K562 (cell line): ENCODE results near the gene PIK3C2A. TPM values are rescaled to one million over a fixed set of nuclear protein-coding genes. Genes with fewer than 3 reads are reported as not detected.

ENCODE experiments used
- ATAC-seq: fragments of 200-7000 bp; cut with Tn5 transposase; 3 replicates; pipeline ENCODE4 v1.9.1; 2020; ENCODE audit warnings: moderate library complexity
- BruUV-seq: library from RNA; stranded (reverse); fragments of 400-500 nt; replicated peaks from 2 replicates; lab custom pipeline; 2021; lab: Mats Ljungman, UMichigan
- CTCF ChIA-PET: fragments of 300-600 bp; formaldehyde crosslinking; extraction: SDS; loops from one replicate; lab custom pipeline; 2021; ENCODE audit warnings: low intra/inter-chr PET ratio; lab: Yijun Ruan, JAX
- POLR2A ChIA-PET: fragments of 300-600, 350-650 bp; sonication (Branson Sonifier 250); formaldehyde crosslinking; extraction: SDS; loops from one replicate; lab custom pipeline; 2021; ENCODE audit warnings: antibody characterized with exemption, inconsistent platforms; lab: Yijun Ruan, JAX
- DNase-seq, 4 experiments: peaks; one replicate each; pipeline versions ENCODE4 v3.0.0 to v3.0.0-alpha.2; 2011 to 2018; ENCODE audit warnings: low spot score in 3 of 4, mixed read lengths in 3 of 4; ENCODE audit errors: extremely low read depth in 1 of 4
- FAIRE-seq: peaks from 2 replicates; lab custom pipeline; 2011; peaks lifted over from hg19 to GRCh38; lab: Jason Lieb, UNC
- H2AFZ ChIP-seq: 2 replicates; pipeline ENCODE4 v1.6.0; 2011; ENCODE audit warnings: low read depth, low read length, control low read depth, inconsistent platforms
- H3K27ac ChIP-seq: fragments of 200-600 bp; 3 replicates; pipeline ENCODE4 v1.8.0; 2011; ENCODE audit warnings: low read depth, mild to moderate bottlenecking, control low read depth, inconsistent platforms, low read length, moderate library complexity, mixed read lengths; ENCODE audit errors: extremely low read depth
- H3K27me3 ChIP-seq, 2 experiments: fragments of 300-600 bp in 1 of 2; 2 replicates in 1 of 2; 3 replicates in 1 of 2; pipeline versions ENCODE4 v1.6.0 to v1.8.0; 2011; ENCODE audit warnings: inconsistent platforms in 2 of 2, low read length in 2 of 2, mild to moderate bottlenecking in 1 of 2, mixed read lengths in 1 of 2, moderate library complexity in 1 of 2; ENCODE audit not compliant: control insufficient read depth in 2 of 2, insufficient read depth in 2 of 2
- H3K36me3 ChIP-seq: fragments of 300-600 bp; 3 replicates; pipeline ENCODE4 v1.8.0; 2011; ENCODE audit warnings: mild to moderate bottlenecking, low read length, inconsistent platforms; ENCODE audit not compliant: control insufficient read depth, insufficient read depth
- H3K4me1 ChIP-seq, 2 experiments: fragments of 200-600 bp in 1 of 2; replicated peaks in 1 of 2; 2 replicates in 1 of 2; 3 replicates in 1 of 2; pipeline versions ENCODE4 v1.5.1 to v1.8.0; 2011; ENCODE audit warnings: inconsistent platforms in 2 of 2, low read length in 2 of 2, mild to moderate bottlenecking in 1 of 2, mixed read lengths in 1 of 2, moderate library complexity in 1 of 2; ENCODE audit not compliant: control insufficient read depth in 2 of 2, insufficient read depth in 2 of 2
- H3K4me2 ChIP-seq: 2 replicates; pipeline ENCODE4 v1.6.1; 2011; ENCODE audit warnings: low read length, control low read depth, inconsistent platforms, mixed read lengths; ENCODE audit not compliant: insufficient read depth
- H3K4me3 ChIP-seq: fragments of 200-600 bp; sonication (generic), shearing (Covaris generic); 2 replicates; pipeline ENCODE4 v1.5.1; 2016; ENCODE audit warnings: control low read depth, inconsistent platforms
- H3K79me2 ChIP-seq: fragments of 200-600 bp; 3 replicates; pipeline ENCODE4 v1.8.0; 2011; ENCODE audit warnings: low read length, inconsistent platforms; ENCODE audit not compliant: control insufficient read depth, insufficient read depth
- H3K9ac ChIP-seq, 2 experiments: 2 replicates each; pipeline versions ENCODE4 v1.6.0 to v1.6.1; 2011; ENCODE audit warnings: low read depth in 2 of 2, low read length in 2 of 2, control low read depth in 1 of 2, inconsistent platforms in 1 of 2, mild to moderate bottlenecking in 1 of 2, mixed read lengths in 1 of 2; ENCODE audit not compliant: insufficient read depth in 1 of 2
- H3K9me1 ChIP-seq: one replicate; pipeline ENCODE4 v1.6.0; 2011; ENCODE audit warnings: inconsistent platforms, mild to moderate bottlenecking, low read length, moderate library complexity; ENCODE audit not compliant: control insufficient read depth, insufficient read depth
- H3K9me3 ChIP-seq: replicated peaks from 2 replicates; pipeline ENCODE4 v1.5.1; 2011; ENCODE audit warnings: low read depth, low read length, inconsistent platforms; ENCODE audit not compliant: control insufficient read depth, insufficient read depth
- H4K20me1 ChIP-seq: replicated peaks from 2 replicates; pipeline ENCODE4 v1.6.1; 2011; ENCODE audit warnings: low read length, inconsistent platforms, mixed read lengths; ENCODE audit not compliant: control insufficient read depth, insufficient read depth
- ARID2 ChIP-seq: fragments of 450-650 bp; IDR thresholded peaks from 2 replicates; pipeline ENCODE4 v1.6.1; 2017; ENCODE audit warnings: antibody characterized with exemption, mild to moderate bottlenecking
- CEBPG ChIP-seq, 3 experiments: fragments of 200-800 bp in 1 of 3; sonication (Bioruptor generic) in 1 of 3; sonication (generic) in 1 of 3; formaldehyde crosslinking in 1 of 3; IDR thresholded peaks in 2 of 3; conservative IDR thresholded peaks in 1 of 3; 2 replicates each; pipeline versions ENCODE4 v1.6.1 to v1.8.0; 2016 to 2022; ENCODE audit warnings: missing compliant biosample characterization in 2 of 3, missing genetic modification characterization in 2 of 3, mild to moderate bottlenecking in 1 of 3, missing genetic modification reagents in 1 of 3
- FOXA3 ChIP-seq, 2 experiments: fragments of 450-650 bp in 1 of 2; sonication (generic) in 1 of 2; formaldehyde crosslinking; IDR thresholded peaks in 1 of 2; conservative IDR thresholded peaks in 1 of 2; 2 replicates each; pipeline versions ENCODE4 v1.4.0 to v1.8.0; 2020 to 2022; ENCODE audit warnings: mild to moderate bottlenecking in 2 of 2, missing genetic modification reagents in 1 of 2
- HDAC1 ChIP-seq, 2 experiments: fragments of 450-650 bp; IDR thresholded peaks; 2 replicates each; pipeline ENCODE4 v1.6.1; 2016 to 2017; ENCODE audit warnings: inconsistent platforms in 1 of 2, mild to moderate bottlenecking in 1 of 2, moderate library complexity in 1 of 2
- HDAC8 ChIP-seq: fragments of 450-650 bp; IDR thresholded peaks from 2 replicates; pipeline ENCODE4 v1.6.1; 2016; ENCODE audit warnings: mild to moderate bottlenecking, missing genetic modification characterization, moderate library complexity, missing compliant biosample characterization
- KDM1A ChIP-seq, 2 experiments: fragments of 450-650 bp; IDR thresholded peaks; 2 replicates each; pipeline ENCODE4 v1.6.1; 2016; ENCODE audit warnings: mild to moderate bottlenecking in 2 of 2
- LCOR ChIP-seq: sonication (generic); formaldehyde crosslinking; IDR thresholded peaks from 2 replicates; pipeline ENCODE4 v1.8.0; 2022; ENCODE audit warnings: mild to moderate bottlenecking, missing genetic modification reagents
- MEIS2 ChIP-seq: fragments of 450-650 bp; IDR thresholded peaks from 2 replicates; pipeline ENCODE4 v1.6.1; 2014; ENCODE audit warnings: mild to moderate bottlenecking; ENCODE audit not compliant: partially characterized antibody
- NRF1 ChIP-seq, 2 experiments: fragments of 450-650 bp; IDR thresholded peaks in 1 of 2; conservative IDR thresholded peaks in 1 of 2; 2 replicates each; pipeline ENCODE4 v1.6.1; 2014; ENCODE audit warnings: mild to moderate bottlenecking in 2 of 2
- PHF21A ChIP-seq: fragments of 450-650 bp; IDR thresholded peaks from 2 replicates; pipeline ENCODE4 v1.6.1; 2017; ENCODE audit warnings: low read depth, borderline replicate concordance
- TARDBP ChIP-seq: fragments of 450-650 bp; IDR thresholded peaks from 2 replicates; pipeline ENCODE4 v1.6.1; 2016
- ZBTB7A ChIP-seq: IDR thresholded peaks from 2 replicates; pipeline ENCODE4 v1.6.1; 2011; ENCODE audit warnings: low read depth, mild to moderate bottlenecking, low read length, moderate library complexity, borderline replicate concordance; ENCODE audit not compliant: control insufficient read depth
- ZNF79 ChIP-seq: fragments of 250-450 bp; sonication (Bioruptor Pico); IDR thresholded peaks from 2 replicates; pipeline ENCODE4 v1.4.0; 2020; ENCODE audit warnings: low read depth, mild to moderate bottlenecking, moderate library complexity
- WGBS: fragments of 100-300 bp; shearing (Covaris generic); methylation state at CpG from one replicate; pipeline ENCODE4 v1.1.6; 2016; ENCODE audit warnings: low coverage, mixed read lengths; ENCODE audit not compliant: insufficient coverage; ENCODE audit errors: missing lambda C conversion rate; 5-methylcytosine and 5-hydroxymethylcytosine counted together
- in situ Hi-C: fragments of 300-500 bp; cut with MboI; formaldehyde crosslinking; loops from 4 replicates; pipeline ENCODE4 v1.15.0; 2018; ENCODE audit warnings: inconsistent platforms, mixed read lengths
- intact Hi-C: fragments of 100-400 bp; cut with micrococcal nuclease; formaldehyde crosslinking; loops from 2 replicates; pipeline ENCODE4 v1.14.2; 2022
- polyA plus RNA-seq, 8 experiments: library from polyadenylated mRNA; depleted of rRNA in 4 of 8; stranded (reverse) in 5 of 8; unstranded in 3 of 8; fragments of >200 nt; fragmentation: Nextera tagmentation in 2 of 8; fragmentation: Illumina TruSeq in 1 of 8; extraction: Ambion mirVana in 2 of 8; extraction: Trizol in 1 of 8; gene quantifications; 2 replicates each; pipeline versions ENCODE4 v1.2.1 to v1.2.3, GENCODE V29; 2011 to 2014; ENCODE audit warnings: inconsistent platforms in 1 of 8, missing spikeins in 1 of 8
- total RNA-seq, 7 experiments: library from RNA; depleted of rRNA in 6 of 7; stranded (reverse); fragments of >200 nt in 6 of 7; fragmentation: Illumina TruSeq in 2 of 7; extraction: Trizol in 2 of 7; gene quantifications; 2 replicates each; pipeline versions ENCODE4 v1.2.1 to v1.2.3, GENCODE V29; 2011 to 2021; ENCODE audit warnings: low replicate concordance in 1 of 7
- TF ChIP-seq, protein P1 (sequence below): IDR thresholded peaks from 3 replicates; pipeline ENCODE4 v1.6.1; 2011; ENCODE audit warnings: borderline replicate concordance, mild to moderate bottlenecking; ENCODE audit not compliant: insufficient read length, insufficient read depth
- TF ChIP-seq, protein P2 (sequence below), 2 experiments: fragments of 250-450 bp in 1 of 2; fragments of 450-650 bp in 1 of 2; sonication (Bioruptor Pico) in 1 of 2; IDR thresholded peaks; 2 replicates each; pipeline versions ENCODE4 v1.6.1 to v1.8.0; 2016 to 2021; ENCODE audit warnings: mild to moderate bottlenecking in 2 of 2, moderate library complexity in 2 of 2, missing compliant biosample characterization in 1 of 2, missing genetic modification characterization in 1 of 2
- TF ChIP-seq, protein P3 (sequence below): fragments of 250-450 bp; sonication (Bioruptor Pico); IDR thresholded peaks from 2 replicates; pipeline ENCODE4 v1.5.0; 2020; ENCODE audit warnings: mild to moderate bottlenecking, borderline replicate concordance

Gene PIK3C2A
- total and polyA plus RNA-seq, 9 of the 15 experiments (the other 6 are each of a cell fraction or from before 2014, with no cell fraction given), result 3.1 to 25.2 (median 15.6) TPM

DNA sequence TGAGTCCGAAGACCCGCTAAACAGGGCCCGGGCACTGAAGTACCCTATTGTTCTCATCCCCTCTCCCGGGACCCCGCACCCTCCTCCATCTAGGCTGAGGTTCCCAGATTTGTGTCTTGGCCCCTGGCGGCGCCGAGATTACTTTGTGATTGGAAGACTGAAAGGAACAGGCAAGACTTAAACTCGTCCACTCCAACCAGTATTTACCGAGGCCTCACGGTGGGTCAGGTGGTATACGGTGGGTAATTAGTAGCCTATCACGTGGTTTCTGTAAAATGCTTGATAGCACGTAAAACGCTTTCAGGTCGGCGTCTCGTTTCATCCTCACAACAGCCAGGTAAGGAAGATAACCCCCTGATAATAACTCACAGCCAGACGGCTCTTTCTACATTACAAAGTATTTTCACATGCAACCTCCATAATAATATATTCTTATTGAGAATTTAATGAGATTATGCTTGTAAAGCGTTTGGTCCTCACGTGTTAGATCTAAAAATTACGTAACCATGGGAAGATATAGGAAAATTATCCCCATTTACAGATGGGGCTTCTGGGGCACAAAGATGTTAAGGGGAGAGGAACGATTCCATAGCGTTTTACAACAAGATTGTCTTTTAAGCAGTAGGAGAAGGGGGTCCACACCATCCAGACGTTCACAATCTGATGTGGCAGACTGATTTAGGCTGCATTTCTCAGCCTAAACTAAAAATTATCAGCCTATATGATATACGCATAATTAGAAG is 642 bp upstream of the PIK3C2A start:
- BruUV-seq, result TSS peak; percentile 82
- FAIRE-seq (peak; percentile 57), DNase-seq (peak in 2 of 4 experiments; percentile 70 to 71), ATAC-seq (peak; percentile 78)
- peaks cover 33% of the 10 kb centered on the region for H3K79me2 ChIP-seq
- peak overlapping the region; percentile 76 for H3K27ac ChIP-seq
- H3K9me1 ChIP-seq, result no peaks in the 10 kb centered on the region
- no peaks in the 10 kb centered on the region for H3K9me3 ChIP-seq
- in situ Hi-C loops, result no loop called here
- H3K9ac ChIP-seq, result peak overlapping the region; percentile 84 to 96
- ChIA-PET CTCF (no interaction called here), POLR2A (interaction anchor here (0.6 to 4.0 kb wide), 5 partner anchors 9 to 130 kb away, joined by 3 to 13 read pairs (median 11); partner anchors contain the start of gene RPS13)
- H3K27me3 ChIP-seq, result no peaks in the 10 kb centered on the region
- WGBS, result under 1% methylated on average over 26 of the region's 26 CpGs
- H3K4me2 ChIP-seq, result peak overlapping the region; percentile 92
- intact Hi-C loops, result loop anchor here (5.0 kb wide), 1 partner anchor 136 kb away; no protein-coding TSS in a partner anchor
- peak overlapping the region; percentile 90 for H2AFZ ChIP-seq
- H4K20me1 ChIP-seq, result no peaks in the 10 kb centered on the region
- peaks cover 7% of the 10 kb centered on the region; the same call in 1 of the 3 replicates for H3K36me3 ChIP-seq
- peaks cover 11 to 13% of the 10 kb centered on the region in 2 experiments; a peak in 4 of 5 replicates for H3K4me1 ChIP-seq
- H3K4me3 ChIP-seq, result peak overlapping the region; percentile 87
- no peak for TF ChIP-seq MEIS2
- TF ChIP-seq TARDBP, result peak; percentile 33; the same call in 1 of the 2 replicates
- no peak for TF ChIP-seq LCOR (CRISPR knock-in tag)
- TF ChIP-seq, protein P1, sequence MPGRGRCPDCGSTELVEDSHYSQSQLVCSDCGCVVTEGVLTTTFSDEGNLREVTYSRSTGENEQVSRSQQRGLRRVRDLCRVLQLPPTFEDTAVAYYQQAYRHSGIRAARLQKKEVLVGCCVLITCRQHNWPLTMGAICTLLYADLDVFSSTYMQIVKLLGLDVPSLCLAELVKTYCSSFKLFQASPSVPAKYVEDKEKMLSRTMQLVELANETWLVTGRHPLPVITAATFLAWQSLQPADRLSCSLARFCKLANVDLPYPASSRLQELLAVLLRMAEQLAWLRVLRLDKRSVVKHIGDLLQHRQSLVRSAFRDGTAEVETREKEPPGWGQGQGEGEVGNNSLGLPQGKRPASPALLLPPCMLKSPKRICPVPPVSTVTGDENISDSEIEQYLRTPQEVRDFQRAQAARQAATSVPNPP, result no peak
- peak; percentile 89 to 91 for TF ChIP-seq KDM1A (IDR thresholded peaks at IDR 0.05)
- TF ChIP-seq NRF1 (conservative IDR thresholded peaks at IDR 0.05 in 1 of 2, IDR thresholded peaks at IDR 0.05 in 1 of 2), result peak in 1 of 2 experiments; percentile 19; a peak in 1 of 4 replicates
- no peak for TF ChIP-seq CEBPG (CRISPR knock-in tag; IDR thresholded peaks at IDR 0.05)
- peak; percentile 27 to 48; a peak in 3 of 4 replicates for TF ChIP-seq CEBPG (tag; conservative IDR thresholded peaks at IDR 0.05 in 1 of 2, IDR thresholded peaks at IDR 0.05 in 1 of 2)
- no peak for TF ChIP-seq ZNF79 (CRISPR knock-in tag)
- TF ChIP-seq PHF21A, result peak; percentile 94
- peak in 1 of 2 experiments; percentile 53; a peak in 2 of 4 replicates for TF ChIP-seq HDAC1 (IDR thresholded peaks at IDR 0.05)
- TF ChIP-seq, protein P2, sequence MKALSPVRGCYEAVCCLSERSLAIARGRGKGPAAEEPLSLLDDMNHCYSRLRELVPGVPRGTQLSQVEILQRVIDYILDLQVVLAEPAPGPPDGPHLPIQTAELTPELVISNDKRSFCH (CRISPR knock-in tag; IDR thresholded peaks at IDR 0.05), result no peak
- TF ChIP-seq, protein P2 (tag; IDR thresholded peaks at IDR 0.05), result 0 out of 2 replicates have a peak, but pooled peaks have one; percentile 41
- peak; percentile 71 for TF ChIP-seq ZBTB7A
- TF ChIP-seq, protein P3, sequence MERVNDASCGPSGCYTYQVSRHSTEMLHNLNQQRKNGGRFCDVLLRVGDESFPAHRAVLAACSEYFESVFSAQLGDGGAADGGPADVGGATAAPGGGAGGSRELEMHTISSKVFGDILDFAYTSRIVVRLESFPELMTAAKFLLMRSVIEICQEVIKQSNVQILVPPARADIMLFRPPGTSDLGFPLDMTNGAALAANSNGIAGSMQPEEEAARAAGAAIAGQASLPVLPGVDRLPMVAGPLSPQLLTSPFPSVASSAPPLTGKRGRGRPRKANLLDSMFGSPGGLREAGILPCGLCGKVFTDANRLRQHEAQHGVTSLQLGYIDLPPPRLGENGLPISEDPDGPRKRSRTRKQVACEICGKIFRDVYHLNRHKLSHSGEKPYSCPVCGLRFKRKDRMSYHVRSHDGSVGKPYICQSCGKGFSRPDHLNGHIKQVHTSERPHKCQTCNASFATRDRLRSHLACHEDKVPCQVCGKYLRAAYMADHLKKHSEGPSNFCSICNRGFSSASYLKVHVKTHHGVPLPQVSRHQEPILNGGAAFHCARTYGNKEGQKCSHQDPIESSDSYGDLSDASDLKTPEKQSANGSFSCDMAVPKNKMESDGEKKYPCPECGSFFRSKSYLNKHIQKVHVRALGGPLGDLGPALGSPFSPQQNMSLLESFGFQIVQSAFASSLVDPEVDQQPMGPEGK (CRISPR knock-in tag), result no peak
- no peak for TF ChIP-seq HDAC8
- TF ChIP-seq FOXA3 (CRISPR knock-in tag; conservative IDR thresholded peaks at IDR 0.05 in 1 of 2, IDR thresholded peaks at IDR 0.05 in 1 of 2), result peak in 1 of 2 experiments; percentile 10; a peak in 2 of 4 replicates
- TF ChIP-seq ARID2, result no peak
